ENCODE results near the gene RFNG.

DNA sequence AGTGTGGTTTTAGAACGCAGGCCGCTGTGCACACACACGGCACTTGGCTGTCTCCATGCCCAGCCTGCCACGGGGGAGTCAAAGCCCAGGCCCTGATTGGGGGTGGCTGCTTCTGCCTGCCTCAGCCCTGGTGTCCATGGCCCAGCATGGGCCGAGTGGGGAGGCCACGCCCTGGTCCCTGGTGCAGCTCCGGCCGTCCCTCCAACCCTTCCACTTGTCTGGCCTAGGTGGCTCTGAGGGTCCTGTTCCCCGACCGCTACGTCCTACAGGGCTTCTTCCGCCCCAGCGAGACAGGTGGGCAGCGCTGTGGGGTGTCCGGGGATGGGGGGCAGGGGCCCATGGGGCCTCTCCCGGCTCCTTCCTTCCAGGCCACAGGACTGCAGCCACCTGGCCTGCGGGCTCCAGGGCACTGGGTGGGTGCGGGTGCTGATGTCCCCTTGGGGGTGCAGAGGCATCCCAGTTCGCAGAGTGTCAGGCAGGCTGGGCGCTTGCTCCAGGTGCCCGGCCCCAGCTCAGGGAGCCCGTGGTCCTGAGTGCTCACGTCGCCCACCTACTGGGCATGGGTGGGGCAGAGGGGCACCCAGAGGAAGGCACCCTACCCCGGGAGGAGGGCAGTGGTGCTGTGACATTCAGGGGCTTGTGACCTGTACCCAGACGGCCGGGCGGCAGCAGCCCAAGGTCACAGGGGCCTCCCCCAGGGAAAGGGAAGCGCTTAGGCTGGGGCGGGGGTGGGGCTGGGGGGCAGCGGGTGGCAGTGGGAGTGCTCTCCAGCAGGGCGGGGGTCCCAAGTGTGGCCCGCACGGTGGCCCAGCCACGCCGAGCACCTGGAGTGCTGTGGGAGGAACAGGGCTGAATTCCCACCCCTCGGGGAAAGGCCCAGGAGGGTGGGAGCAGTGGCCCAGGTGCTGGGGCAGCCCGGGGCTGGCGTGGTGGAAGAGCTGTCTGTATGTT lies 40.8 kb downstream of the RFNG start:
- TF ChIP-seq, protein P1, sequence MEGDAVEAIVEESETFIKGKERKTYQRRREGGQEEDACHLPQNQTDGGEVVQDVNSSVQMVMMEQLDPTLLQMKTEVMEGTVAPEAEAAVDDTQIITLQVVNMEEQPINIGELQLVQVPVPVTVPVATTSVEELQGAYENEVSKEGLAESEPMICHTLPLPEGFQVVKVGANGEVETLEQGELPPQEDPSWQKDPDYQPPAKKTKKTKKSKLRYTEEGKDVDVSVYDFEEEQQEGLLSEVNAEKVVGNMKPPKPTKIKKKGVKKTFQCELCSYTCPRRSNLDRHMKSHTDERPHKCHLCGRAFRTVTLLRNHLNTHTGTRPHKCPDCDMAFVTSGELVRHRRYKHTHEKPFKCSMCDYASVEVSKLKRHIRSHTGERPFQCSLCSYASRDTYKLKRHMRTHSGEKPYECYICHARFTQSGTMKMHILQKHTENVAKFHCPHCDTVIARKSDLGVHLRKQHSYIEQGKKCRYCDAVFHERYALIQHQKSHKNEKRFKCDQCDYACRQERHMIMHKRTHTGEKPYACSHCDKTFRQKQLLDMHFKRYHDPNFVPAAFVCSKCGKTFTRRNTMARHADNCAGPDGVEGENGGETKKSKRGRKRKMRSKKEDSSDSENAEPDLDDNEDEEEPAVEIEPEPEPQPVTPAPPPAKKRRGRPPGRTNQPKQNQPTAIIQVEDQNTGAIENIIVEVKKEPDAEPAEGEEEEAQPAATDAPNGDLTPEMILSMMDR (IDR thresholded peaks at IDR 0.05) = no peak
- no peak for TF ChIP-seq EZH2 (IDR thresholded peaks at IDR 0.05; ENCODE audit: borderline replicate concordance, insufficient read depth, low read depth, low read length, poor library complexity, severe bottlenecking)
